Right lobe of liver (tissue), 4 donors: ENCODE measurements around the gene NPDC1.

ENCODE experiments used
- POLR2A ChIP-seq: fragments of 450-650 bp; IDR thresholded peaks from one replicate; pipeline ENCODE4 v1.6.1; 2017; ENCODE audit warnings: antibody characterized with exemption, mild to moderate bottlenecking
- TF ChIP-seq, protein P1 (sequence below), 4 donors: fragments of 200-600 bp in 3 of 4; fragments of 450-650 bp in 1 of 4; IDR thresholded peaks; one replicate each; pipeline versions ENCODE4 v1.5.1 to v1.8.0; 2016 to 2022; ENCODE audit warnings: antibody characterized with exemption in 4 of 4, mild to moderate bottlenecking in 2 of 4
- donor health status: DM: no; HTN: no; CAD: no.
- donor health status: DM: no; HTN: no; CAD: no.
- donor health status: DM: no; HTN: yes; CAD: no.

- TF ChIP-seq, protein P1, sequence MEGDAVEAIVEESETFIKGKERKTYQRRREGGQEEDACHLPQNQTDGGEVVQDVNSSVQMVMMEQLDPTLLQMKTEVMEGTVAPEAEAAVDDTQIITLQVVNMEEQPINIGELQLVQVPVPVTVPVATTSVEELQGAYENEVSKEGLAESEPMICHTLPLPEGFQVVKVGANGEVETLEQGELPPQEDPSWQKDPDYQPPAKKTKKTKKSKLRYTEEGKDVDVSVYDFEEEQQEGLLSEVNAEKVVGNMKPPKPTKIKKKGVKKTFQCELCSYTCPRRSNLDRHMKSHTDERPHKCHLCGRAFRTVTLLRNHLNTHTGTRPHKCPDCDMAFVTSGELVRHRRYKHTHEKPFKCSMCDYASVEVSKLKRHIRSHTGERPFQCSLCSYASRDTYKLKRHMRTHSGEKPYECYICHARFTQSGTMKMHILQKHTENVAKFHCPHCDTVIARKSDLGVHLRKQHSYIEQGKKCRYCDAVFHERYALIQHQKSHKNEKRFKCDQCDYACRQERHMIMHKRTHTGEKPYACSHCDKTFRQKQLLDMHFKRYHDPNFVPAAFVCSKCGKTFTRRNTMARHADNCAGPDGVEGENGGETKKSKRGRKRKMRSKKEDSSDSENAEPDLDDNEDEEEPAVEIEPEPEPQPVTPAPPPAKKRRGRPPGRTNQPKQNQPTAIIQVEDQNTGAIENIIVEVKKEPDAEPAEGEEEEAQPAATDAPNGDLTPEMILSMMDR (IDR thresholded peaks at IDR 0.05), result no peak
- no peak for TF ChIP-seq POLR2A
These were observed 2.9 kb downstream of the NPDC1 start for GRCh38 chr9:137042751-137043727.
